Colon (tissue), 2 donors: ENCODE data around the gene LYPD4.
"Not testable (repeated sequence)": the region's sequence is repeated elsewhere in the genome, so short reads cannot be mapped to it uniquely, and the experiment has no call there.

Source experiments
- FAIRE-seq: peaks from 2 replicates; lab custom pipeline; 2012; peaks lifted over from hg19 to GRCh38; lab: Jason Lieb, UNC
- donor health status: control.
- donor health status: control.

Gene LYPD4, protein sequence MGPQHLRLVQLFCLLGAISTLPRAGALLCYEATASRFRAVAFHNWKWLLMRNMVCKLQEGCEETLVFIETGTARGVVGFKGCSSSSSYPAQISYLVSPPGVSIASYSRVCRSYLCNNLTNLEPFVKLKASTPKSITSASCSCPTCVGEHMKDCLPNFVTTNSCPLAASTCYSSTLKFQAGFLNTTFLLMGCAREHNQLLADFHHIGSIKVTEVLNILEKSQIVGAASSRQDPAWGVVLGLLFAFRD

DNA sequence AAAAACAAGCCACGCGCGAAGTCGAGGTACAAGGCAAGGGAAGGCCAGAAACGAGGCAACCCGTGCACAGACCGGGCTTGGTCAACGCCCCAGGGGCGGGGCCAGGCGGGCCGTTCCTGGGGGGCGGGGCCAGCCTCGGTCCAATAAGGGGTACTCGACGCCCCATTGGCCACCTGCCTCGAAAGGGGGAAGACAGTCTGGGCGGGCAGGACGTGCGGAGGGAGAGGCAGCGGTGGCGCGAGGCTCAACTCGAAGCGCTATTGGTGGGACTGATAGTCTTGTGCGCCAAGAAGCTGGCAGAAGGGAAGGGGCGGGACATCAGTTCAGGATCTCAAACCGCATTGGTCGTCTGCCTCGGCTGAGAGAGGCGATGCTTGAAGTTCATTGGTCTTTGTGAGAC is at the start of gene LYPD4:
LYPD4 (minus strand) TSS at position 83 of the 400 bp plus-strand sequence. CDS start 5,398 bp downstream, outside the sequence.
- FAIRE-seq, result no peak

- FAIRE-seq, result no peak
These were observed 49.4 kb upstream of the LYPD4 start for GRCh38 chr19:41893899-41894298.

DNA sequence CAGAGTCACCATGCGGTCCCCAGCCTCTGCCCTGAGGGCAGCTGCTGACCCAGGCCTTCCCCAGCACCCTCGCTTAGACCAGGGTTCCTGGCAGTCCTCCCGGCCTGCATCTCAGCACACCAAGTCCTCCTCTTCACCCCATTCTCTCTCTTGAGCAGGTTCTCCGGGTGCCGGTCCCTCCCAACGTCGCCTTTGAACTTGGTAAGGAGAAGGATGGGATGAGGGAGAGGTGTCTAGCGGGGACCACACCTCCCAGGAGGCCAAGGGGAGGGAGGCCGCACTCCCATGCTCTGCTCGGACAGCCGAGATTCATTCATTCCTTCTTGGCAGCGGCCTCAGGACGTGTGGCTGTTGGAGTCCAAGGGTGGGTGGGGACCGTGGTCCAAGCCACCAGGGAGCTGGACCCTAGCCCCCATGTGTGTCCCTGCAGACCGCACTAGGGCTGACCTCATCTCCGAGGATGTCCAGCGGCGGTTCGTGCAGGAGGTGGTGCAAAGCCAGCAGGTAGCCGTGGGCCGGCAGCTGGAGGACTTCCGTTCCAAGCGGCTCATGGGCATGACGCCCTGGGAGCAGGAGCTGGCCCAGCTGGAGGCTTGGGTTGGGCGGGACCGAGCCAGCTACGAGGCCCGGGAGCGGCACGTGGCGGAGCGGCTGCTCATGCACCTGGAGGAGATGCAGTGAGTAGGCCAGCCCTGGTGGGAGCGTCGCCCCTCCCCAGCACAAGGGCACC is 47.9 kb upstream of the LYPD4 start:
- no peak for FAIRE-seq

DNA sequence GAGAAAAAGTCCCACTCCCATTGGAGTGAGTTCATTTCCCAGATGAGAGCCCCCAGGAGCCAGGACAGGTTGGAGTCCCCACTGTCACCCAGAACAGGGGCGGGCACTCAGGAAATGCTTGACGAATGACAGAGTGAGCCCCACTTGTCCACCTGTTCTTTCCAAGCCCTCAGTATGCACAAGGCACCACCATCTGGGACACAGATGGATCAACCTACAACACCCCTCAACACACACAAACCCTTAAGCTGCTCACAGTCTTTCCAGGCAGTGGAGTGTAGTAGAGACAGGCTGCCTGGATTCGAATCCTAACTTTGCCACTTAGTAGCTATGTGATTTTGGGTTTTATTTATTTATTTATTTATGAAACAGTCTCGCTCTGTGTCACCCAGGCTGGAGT is 46.5 kb upstream of the LYPD4 start:
- FAIRE-seq, result no peak

- FAIRE-seq, result no peak
These were observed 45.4 kb upstream of the LYPD4 start for GRCh38 chr19:41889896-41890295.

GRCh38 chr19:41888926-41889325 is 44.4 kb upstream of the LYPD4 start:
- FAIRE-seq, result no peak

GRCh38 chr19:41887711-41888382 is 43.4 kb upstream of the LYPD4 start:
- no peak for FAIRE-seq

GRCh38 chr19:41886761-41887710 is 42.6 kb upstream of the LYPD4 start:
- no peak for FAIRE-seq

- peak; percentile 60 for FAIRE-seq
These were observed 39.6 kb upstream of the LYPD4 start for GRCh38 chr19:41883821-41884733.

DNA sequence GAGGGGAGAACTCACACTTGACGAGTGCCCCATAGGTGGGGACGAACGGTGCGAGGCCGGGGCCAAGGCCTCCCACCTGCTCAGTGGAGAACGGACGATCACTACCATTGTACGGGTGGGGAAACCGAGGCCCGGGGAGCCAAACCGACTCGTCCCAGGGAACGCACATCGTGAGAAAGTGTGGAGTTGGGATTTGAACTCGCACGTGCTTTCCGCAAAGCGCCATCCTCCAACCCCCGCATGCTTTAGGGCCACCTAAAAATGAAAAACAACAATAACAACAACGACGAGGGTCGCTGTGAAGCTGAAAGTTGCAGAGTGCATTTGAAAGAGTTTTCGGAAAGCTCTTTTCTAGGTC is 39.0 kb upstream of the LYPD4 start:
- no peak for FAIRE-seq

DNA sequence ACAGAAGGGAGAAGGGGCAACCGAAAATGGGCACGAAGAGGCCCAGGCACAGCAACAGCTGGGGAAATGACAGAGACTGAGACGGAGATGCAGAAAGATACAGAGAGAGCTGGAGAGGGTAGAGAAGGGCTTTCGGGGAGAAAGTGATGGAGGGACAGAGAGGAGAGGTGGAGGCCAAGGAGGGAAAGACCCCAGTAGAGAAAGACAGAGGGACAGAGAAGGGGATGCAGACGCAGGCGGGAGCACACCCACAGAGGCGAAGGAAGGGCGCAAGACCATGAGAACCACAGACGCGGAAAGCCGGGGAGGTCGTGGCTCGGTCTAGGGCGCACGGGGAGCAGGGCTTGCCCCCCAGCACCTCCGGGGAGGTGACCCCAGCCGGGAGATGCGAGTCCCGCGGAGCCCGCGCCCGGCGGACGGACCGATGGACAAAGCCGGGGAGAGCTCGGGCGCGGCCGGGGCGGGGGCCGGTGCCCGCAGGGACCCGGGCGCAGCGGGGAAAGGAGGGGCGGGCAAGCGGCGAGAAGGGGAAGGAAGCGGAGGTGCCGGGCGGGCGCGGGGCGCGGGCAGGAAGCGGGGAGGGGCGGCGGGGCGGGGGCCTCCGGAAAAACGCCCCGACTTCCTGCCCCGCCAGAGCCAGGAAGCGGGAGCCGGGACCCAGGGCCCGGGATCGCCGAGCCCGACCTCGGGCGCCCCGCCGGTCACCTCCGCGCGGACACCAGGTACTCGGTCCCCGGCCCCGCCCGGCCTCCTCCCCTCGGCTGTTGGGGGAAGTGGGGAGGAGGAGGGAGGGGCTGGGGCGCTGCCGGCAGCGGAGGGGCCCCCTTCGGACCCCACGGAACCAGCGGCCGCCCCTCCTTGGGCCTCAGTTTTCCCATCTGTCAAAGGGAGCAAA is 38.3 kb upstream of the LYPD4 start, which contains the start of gene ARHGEF1:
ARHGEF1 (plus strand) TSS at position 617 of the 895 bp plus-strand sequence. CDS start 4,899 bp downstream, outside the sequence.
- no peak for FAIRE-seq

DNA sequence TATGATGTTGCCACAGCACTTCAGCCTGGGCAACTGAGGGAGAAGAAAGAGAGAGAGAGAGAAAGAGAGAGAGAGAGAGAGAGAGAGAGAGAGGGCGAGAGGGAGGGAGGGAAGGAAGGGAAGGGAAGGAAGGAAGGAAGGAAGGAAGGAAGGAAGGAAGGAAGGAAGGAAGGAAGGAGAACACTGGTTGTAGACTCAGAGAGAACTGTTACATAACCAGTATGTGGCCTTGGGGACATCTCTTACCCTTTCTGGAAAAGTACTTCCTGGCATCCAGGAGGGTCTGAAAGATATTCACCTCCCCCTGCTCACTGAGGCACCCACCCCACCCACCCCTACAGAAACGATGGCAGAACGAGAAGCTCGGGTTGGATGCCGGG is 35.8 kb upstream of the LYPD4 start:
- no peak for FAIRE-seq

DNA sequence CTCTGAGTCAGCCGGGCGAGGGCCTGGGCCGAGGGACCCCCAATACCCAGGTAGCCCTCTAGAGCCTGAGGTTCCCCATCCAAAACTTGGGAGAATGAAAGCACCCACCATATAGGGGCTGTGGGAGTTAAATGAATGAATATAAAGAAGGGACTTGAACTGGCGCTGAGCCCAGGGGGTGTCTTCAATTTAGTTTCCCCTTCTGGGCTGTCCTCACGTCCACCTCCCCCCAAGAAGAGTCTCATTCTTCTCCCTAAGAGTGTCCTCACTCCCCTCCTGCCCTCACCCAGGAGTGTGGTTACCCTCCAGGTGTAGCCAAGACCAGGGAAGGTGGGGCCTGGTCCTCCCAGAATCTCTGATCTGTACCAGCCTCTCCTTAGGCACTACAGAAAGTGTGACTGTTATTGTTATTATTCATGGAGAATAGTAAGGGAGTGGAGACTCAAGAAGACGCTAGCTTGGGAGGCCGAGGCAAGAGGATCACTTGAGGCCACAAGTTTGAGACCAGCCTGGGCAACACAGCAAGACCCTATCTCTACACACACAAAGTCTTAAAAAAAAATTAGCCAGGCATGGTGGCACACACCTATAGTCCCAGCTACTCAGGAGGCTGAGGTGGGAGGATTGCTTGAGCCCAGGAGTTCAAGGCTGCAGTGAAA is 35.3 kb upstream of the LYPD4 start:
- no peak for FAIRE-seq

- FAIRE-seq, result no peak
These were observed 34.6 kb upstream of the LYPD4 start for GRCh38 chr19:41879080-41879479.

GRCh38 chr19:41877916-41878905 is 33.7 kb upstream of the LYPD4 start:
- FAIRE-seq, result no peak

GRCh38 chr19:41876847-41877832 is 32.7 kb upstream of the LYPD4 start, which contains the start of gene CD79A:
Gene CD79A, plus strand, starts transcription at chr19:41877279. Its CDS starts 26 bp downstream, at chr19:41877305.
- no peak for FAIRE-seq

DNA sequence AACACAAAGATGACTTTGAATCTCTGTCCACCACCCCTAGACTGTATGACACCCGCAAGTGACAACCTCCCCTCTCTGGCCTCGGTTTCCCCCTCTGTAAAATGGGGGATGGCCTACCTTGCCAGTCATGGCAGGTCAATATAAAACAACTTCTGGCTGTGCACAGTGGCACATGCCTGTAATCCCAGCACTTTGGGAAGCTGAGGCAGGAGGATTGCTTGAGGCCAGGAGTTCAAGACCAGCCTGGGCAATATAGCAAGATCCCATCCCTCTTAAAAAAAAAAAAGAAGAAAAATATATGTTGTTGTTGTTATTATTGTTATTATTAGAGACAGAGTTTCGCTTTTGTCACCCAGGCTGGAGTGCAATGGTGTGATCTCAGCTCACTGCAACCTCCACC is 31.5 kb upstream of the LYPD4 start:
- not testable (repeated sequence) for FAIRE-seq
